IMR-90 (cell line): ENCODE measurements around the gene RAB14. TPM values are rescaled to one million over a fixed set of nuclear protein-coding genes. Genes with fewer than 3 reads are reported as not detected.

ENCODE experiments used
- ATAC-seq: fragments of 200-7000 bp; cut with Tn5 transposase; 2 replicates; pipeline ENCODE4 v1.9.1; 2020; ENCODE audit warnings: low read depth, mild to moderate bottlenecking, moderate library complexity
- BruUV-seq: library from RNA; stranded (reverse); fragments of 400-500 nt; replicated peaks from 2 replicates; lab custom pipeline; 2021; lab: Mats Ljungman, UMichigan
- CTCF ChIA-PET: fragments of 300-600 bp; formaldehyde crosslinking; extraction: SDS; loops from one replicate; lab custom pipeline; 2021; ENCODE audit warnings: antibody characterized with exemption; lab: Yijun Ruan, JAX
- POLR2A ChIA-PET: fragments of 300-600 bp; sonication (Branson Sonifier 250); formaldehyde crosslinking; loops from one replicate; lab custom pipeline; 2022; ENCODE audit warnings: antibody characterized with exemption; ENCODE audit not compliant: unreplicated experiment; lab: Charles Lee
- DNase-seq: peaks from one replicate; pipeline ENCODE4 v3.0.0; 2013
- H2AFZ ChIP-seq: replicated peaks from 2 replicates; pipeline ENCODE3; 2013; ENCODE audit warnings: low read length, mild to moderate bottlenecking; ENCODE audit not compliant: poor library complexity
- H2AK5ac ChIP-seq: 2 replicates; pipeline ENCODE4 v1.6.1; 2013; ENCODE audit warnings: low read depth, low read length, inconsistent platforms
- H2AK9ac ChIP-seq: replicated peaks from 2 replicates; pipeline ENCODE3; 2013; ENCODE audit warnings: mild to moderate bottlenecking, low read depth, low read length, moderate library complexity; ENCODE audit not compliant: poor library complexity
- H2BK120ac ChIP-seq: 2 replicates; pipeline ENCODE4 v1.6.1; 2013; ENCODE audit warnings: low read depth, low read length, inconsistent platforms
- H2BK15ac ChIP-seq: 3 replicates; pipeline ENCODE4 v1.6.1; 2013; ENCODE audit warnings: low read depth, low read length, inconsistent platforms
- H2BK20ac ChIP-seq: 2 replicates; pipeline ENCODE4 v1.6.1; 2013; ENCODE audit warnings: low read depth, mild to moderate bottlenecking, inconsistent platforms, low read length, moderate library complexity
- H2BK5ac ChIP-seq: 2 replicates; pipeline ENCODE4 v1.6.1; 2013; ENCODE audit warnings: mild to moderate bottlenecking, low read depth, low read length, inconsistent platforms; ENCODE audit not compliant: poor library complexity, severe bottlenecking
- H3K14ac ChIP-seq: replicated peaks from 2 replicates; pipeline ENCODE4 v1.6.1; 2013; ENCODE audit warnings: low read depth, low read length, inconsistent platforms
- H3K18ac ChIP-seq: 2 replicates; pipeline ENCODE4 v1.6.1; 2013; ENCODE audit warnings: low read depth, low read length, control low read depth
- H3K23ac ChIP-seq: 2 replicates; pipeline ENCODE4 v1.6.1; 2013; ENCODE audit warnings: low read depth, low read length, inconsistent platforms
- H3K27ac ChIP-seq: 2 replicates; pipeline ENCODE4 v1.5.1; 2013; ENCODE audit warnings: mild to moderate bottlenecking, control low read depth, low read length; ENCODE audit not compliant: insufficient read depth
- H3K27me3 ChIP-seq: 2 replicates; pipeline ENCODE4 v1.6.1; 2013; ENCODE audit warnings: low read length; ENCODE audit not compliant: control insufficient read depth, insufficient read depth
- H3K36me3 ChIP-seq: 2 replicates; pipeline ENCODE4 v1.6.1; 2013; ENCODE audit warnings: low read length, mixed read lengths; ENCODE audit not compliant: control insufficient read depth, insufficient read depth
- H3K4ac ChIP-seq: 2 replicates; pipeline ENCODE4 v1.6.1; 2013; ENCODE audit warnings: low read depth, low read length, inconsistent platforms
- H3K4me1 ChIP-seq: 2 replicates; pipeline ENCODE4 v1.6.1; 2013; ENCODE audit warnings: low read length, mixed read lengths; ENCODE audit not compliant: control insufficient read depth, insufficient read depth
- H3K4me2 ChIP-seq: 2 replicates; pipeline ENCODE4 v1.6.1; 2013; ENCODE audit warnings: low read depth, mild to moderate bottlenecking, control low read depth, low read length, moderate library complexity
- H3K4me3 ChIP-seq: 2 replicates; pipeline ENCODE4 v1.5.1; 2013; ENCODE audit warnings: low read depth, mild to moderate bottlenecking, control low read depth, low read length, moderate library complexity; ENCODE audit not compliant: insufficient read depth
- H3K56ac ChIP-seq: 2 replicates; pipeline ENCODE4 v1.6.1; 2013; ENCODE audit warnings: low read length, inconsistent platforms; ENCODE audit not compliant: insufficient read depth; ENCODE audit errors: extremely low read depth
- H3K79me1 ChIP-seq, 2 experiments: 2 replicates each; pipeline ENCODE4 v1.6.1; 2013; ENCODE audit warnings: low read length in 2 of 2, inconsistent platforms in 1 of 2, low read depth in 1 of 2
- H3K9ac ChIP-seq: 2 replicates; pipeline ENCODE4 v1.6.1; 2013; ENCODE audit warnings: low read depth, low read length, control low read depth
- H3K9me1 ChIP-seq: 2 replicates; pipeline ENCODE4 v1.6.1; 2013; ENCODE audit warnings: low read length, inconsistent platforms; ENCODE audit not compliant: insufficient read depth
- H3K9me3 ChIP-seq: 2 replicates; pipeline ENCODE4 v1.6.1; 2013; ENCODE audit warnings: low read length; ENCODE audit not compliant: control insufficient read depth, insufficient read depth
- H4K20me1 ChIP-seq: 2 replicates; pipeline ENCODE4 v1.6.1; 2013; ENCODE audit warnings: low read length, inconsistent platforms; ENCODE audit not compliant: insufficient read depth
- H4K5ac ChIP-seq: 2 replicates; pipeline ENCODE4 v1.6.1; 2013; ENCODE audit warnings: mild to moderate bottlenecking, low read depth, low read length, control low read depth
- H4K8ac ChIP-seq, 2 experiments: 2 replicates each; pipeline ENCODE4 v1.6.1; 2013; ENCODE audit warnings: low read depth in 2 of 2, low read length in 2 of 2, control low read depth in 1 of 2, inconsistent platforms in 1 of 2
- H4K91ac ChIP-seq: 2 replicates; pipeline ENCODE4 v1.6.1; 2013; ENCODE audit warnings: low read depth, low read length, inconsistent platforms; ENCODE audit not compliant: insufficient read depth
- BHLHE40 ChIP-seq: fragments of 150-350 bp; IDR thresholded peaks from 2 replicates; pipeline ENCODE4 v1.6.1; 2016; ENCODE audit warnings: mild to moderate bottlenecking, low read depth, low read length
- CEBPB ChIP-seq: IDR thresholded peaks from 2 replicates; pipeline ENCODE4 v1.6.1; 2012; ENCODE audit warnings: low read depth, low read length, improper control_type of control experiment
- CHD1 ChIP-seq: IDR thresholded peaks from 2 replicates; pipeline ENCODE4 v1.6.1; 2012; ENCODE audit warnings: low read depth, low read length, improper control_type of control experiment
- CTCF ChIP-seq: conservative IDR thresholded peaks from 2 replicates; pipeline ENCODE4 v1.5.1; 2012; ENCODE audit warnings: mild to moderate bottlenecking, low read depth, low read length, improper control_type of control experiment
- ELK1 ChIP-seq: fragments of 150-350 bp; IDR thresholded peaks from 2 replicates; pipeline ENCODE4 v1.6.1; 2016; ENCODE audit warnings: low read depth, mild to moderate bottlenecking, low read length, moderate library complexity, borderline replicate concordance
- FOS ChIP-seq: fragments of 150-350 bp; IDR thresholded peaks from 2 replicates; pipeline ENCODE4 v1.6.1; 2016; ENCODE audit warnings: low read depth, low read length
- MAZ ChIP-seq: IDR thresholded peaks from 2 replicates; pipeline ENCODE4 v1.6.1; 2012; ENCODE audit warnings: low read depth, mild to moderate bottlenecking, low read length, improper control_type of control experiment, moderate library complexity, borderline replicate concordance
- MXI1 ChIP-seq: IDR thresholded peaks from 2 replicates; pipeline ENCODE4 v1.6.1; 2012; ENCODE audit warnings: low read depth, mild to moderate bottlenecking, low read length, moderate library complexity, borderline replicate concordance
- NFE2L2 ChIP-seq: fragments of 150-350 bp; IDR thresholded peaks from 2 replicates; pipeline ENCODE4 v1.6.1; 2016; ENCODE audit warnings: low read depth, mild to moderate bottlenecking, low read length
- POLR2A ChIP-seq: IDR thresholded peaks from 2 replicates; pipeline ENCODE4 v1.6.1; 2012; ENCODE audit warnings: mild to moderate bottlenecking, low read depth, low read length
- RAD21 ChIP-seq: IDR thresholded peaks from 2 replicates; pipeline ENCODE4 v1.6.1; 2012; ENCODE audit warnings: low read length, improper control_type of control experiment
- RCOR1 ChIP-seq: IDR thresholded peaks from 2 replicates; pipeline ENCODE4 v1.6.1; 2012; ENCODE audit warnings: mild to moderate bottlenecking, low read length, improper control_type of control experiment; ENCODE audit not compliant: insufficient replicate concordance
- RFX5 ChIP-seq: IDR thresholded peaks from 2 replicates; pipeline ENCODE4 v1.8.0; 2012; ENCODE audit warnings: low read depth, mild to moderate bottlenecking, low read length, moderate library complexity
- SMC3 ChIP-seq: fragments of 150-350 bp; IDR thresholded peaks from 2 replicates; pipeline ENCODE4 v1.6.1; 2016; ENCODE audit warnings: low read depth, mild to moderate bottlenecking, antibody characterized with exemption, low read length, moderate library complexity
- USF2 ChIP-seq: fragments of 150-350 bp; IDR thresholded peaks from 2 replicates; pipeline ENCODE4 v1.6.1; 2017; ENCODE audit warnings: mild to moderate bottlenecking, antibody characterized with exemption, low read length, low read depth
- WGBS, 2 experiments: methylation state at CpG; one replicate each; pipeline versions ENCODE4 v1.1.5 to v1.1.7; 2013; ENCODE audit warnings: missing lambda C conversion rate in 2 of 2; ENCODE audit not compliant: insufficient read length in 1 of 2; ENCODE audit errors: extremely low coverage in 2 of 2; 5-methylcytosine and 5-hydroxymethylcytosine counted together
- dilution Hi-C: fragments of 300-500 bp; cut with HindIII; formaldehyde crosslinking; loops from one replicate; pipeline ENCODE4 v1.14.3; 2018; ENCODE audit warnings: low sequenced_read_pairs; ENCODE audit not compliant: unreplicated experiment
- in situ Hi-C: fragments of 300-500 bp; cut with MboI; formaldehyde crosslinking; loops from 3 replicates; pipeline ENCODE4 v1.14.3; 2019; ENCODE audit warnings: low sequenced_read_pairs, inconsistent platforms, mixed read lengths
- intact Hi-C: fragments of 100-400 bp; cut with micrococcal nuclease; formaldehyde crosslinking; loops from 2 replicates; pipeline ENCODE4 v1.10.0; 2022
- polyA plus RNA-seq, 3 experiments: library from polyadenylated mRNA; depleted of rRNA; stranded (reverse); fragments of >200 nt; gene quantifications; 2 replicates each; pipeline ENCODE4 v1.2.3, GENCODE V29; 2012; ENCODE audit warnings: low replicate concordance in 1 of 3
- total RNA-seq: library from RNA; depleted of rRNA; stranded (reverse); fragments of >200 nt; gene quantifications from 2 replicates; pipeline ENCODE4 v1.2.3, GENCODE V29; 2012

RAB14 gene
- total and polyA plus RNA-seq, 2 of the 4 experiments (the other 2 are of a cell fraction), result 20.1 to 29.3 TPM

- CTCF ChIA-PET, result interaction anchor here (1.2 to 1.7 kb wide), 2 partner anchors 45 to 104 kb away, joined by 4 to 9 read pairs; no protein-coding TSS in a partner anchor
- dilution Hi-C loops, result no loop called here
Observed at GRCh38 chr9:121216271-121216805, 14.7 kb upstream of the RAB14 start.

More at GRCh38 chr9:121216271-121216805, 14.7 kb upstream of the RAB14 start:
- no peak overlapping the region for H2AK9ac ChIP-seq
- no peaks in the 10 kb centered on the region for H3K4me1 ChIP-seq
- in situ Hi-C loops (no loop called here), intact Hi-C loops (no loop called here)
- POLR2A ChIA-PET, result no interaction called here
- H3K27ac ChIP-seq, result no peak overlapping the region
- DNase-seq (no peak), ATAC-seq (no peak)
- no peaks in the 10 kb centered on the region for H3K9me3 ChIP-seq
- H3K36me3 ChIP-seq, result no peaks in the 10 kb centered on the region
- H2BK120ac ChIP-seq, result no peak overlapping the region
- no peak overlapping the region for H2AFZ ChIP-seq
- H4K20me1 ChIP-seq, result no peaks in the 10 kb centered on the region
- no peak overlapping the region for H3K14ac ChIP-seq
- no peak overlapping the region for H2AK5ac ChIP-seq
- 88% methylated on average over 1 of the region's 3 CpGs; no CpG with 5 or more reads in 1 of the 2 experiments for WGBS, 2 experiments
- H3K27me3 ChIP-seq, result no peaks in the 10 kb centered on the region
- H4K8ac ChIP-seq, result no peak overlapping the region
- TF ChIP-seq USF2 (no peak), RFX5 (no peak), FOS (no peak), CEBPB (no peak), MXI1 (no peak), CTCF (no peak), MAZ (no peak), CHD1 (no peak), SMC3 (no peak), NFE2L2 (no peak), POLR2A (no peak), RAD21 (no peak), RCOR1 (no peak), BHLHE40 (no peak), ELK1 (no peak)
- H3K79me1 ChIP-seq, result no peaks in the 10 kb centered on the region
- no peak overlapping the region for H2BK5ac ChIP-seq
- no peaks in the 10 kb centered on the region for H3K9me1 ChIP-seq
- no peak overlapping the region for H3K23ac ChIP-seq
- H3K56ac ChIP-seq, result no peak overlapping the region
- H3K4ac ChIP-seq, result no peak overlapping the region
- no peak overlapping the region for H3K4me2 ChIP-seq
- H4K91ac ChIP-seq, result no peak overlapping the region
- H2BK15ac ChIP-seq, result no peak overlapping the region
- no peak overlapping the region for H3K18ac ChIP-seq
- H2BK20ac ChIP-seq, result no peak overlapping the region; the same call in 1 of the 2 replicates
- no TSS peak for BruUV-seq
- no peak overlapping the region for H3K4me3 ChIP-seq
- no peak overlapping the region for H4K5ac ChIP-seq
- H3K9ac ChIP-seq, result no peak overlapping the region
